ENCODE measurements around the gene LSAMP.

- peak; percentile 45 for TF ChIP-seq CTCF (IDR thresholded peaks at IDR 0.05; ENCODE audit: borderline replicate concordance, extremely low read depth, low read length, poor library complexity, severe bottlenecking)
- no peak for TF ChIP-seq EZH2 (IDR thresholded peaks at IDR 0.05; ENCODE audit: borderline replicate concordance, low read depth, low read length, severe bottlenecking)
Observed at GRCh38 chr3:115836944-115837343, 608.3 kb downstream of the LSAMP start.

All from DND-41 (cell line).